Ascending aorta (tissue), 2 donors: Measurements from ENCODE around the gene SERPINB2. TPM values are rescaled to one million over a fixed set of nuclear protein-coding genes. Genes with fewer than 3 reads are reported as not detected.

Experiments
- DNase-seq, 2 donors: peaks; one replicate each; pipeline ENCODE4 v3.0.0-alpha.2; 2019; ENCODE audit warnings: low spot score in 2 of 2
- H3K27ac ChIP-seq, 2 donors: fragments of 200-600 bp; sonication (generic); one replicate each; pipeline ENCODE4 v1.5.1; 2016 to 2017; ENCODE audit warnings: mild to moderate bottlenecking in 1 of 2
- H3K27me3 ChIP-seq: fragments of 200-600 bp; sonication (generic); one replicate; pipeline ENCODE4 v1.5.1; 2017
- H3K36me3 ChIP-seq, 2 donors: fragments of 200-600 bp; sonication (generic); one replicate each; pipeline ENCODE4 v1.5.1; 2016
- H3K4me1 ChIP-seq, 2 donors: fragments of 200-600 bp; sonication (generic); one replicate each; pipeline ENCODE4 v1.5.1; 2016 to 2017; ENCODE audit warnings: mild to moderate bottlenecking in 1 of 2
- H3K4me3 ChIP-seq, 2 donors: fragments of 200-600 bp; sonication (generic); one replicate each; pipeline ENCODE4 v1.5.1; 2016 to 2017; ENCODE audit warnings: mild to moderate bottlenecking in 1 of 2
- H3K9me3 ChIP-seq, 2 donors: fragments of 200-600 bp; sonication (generic); one replicate each; pipeline ENCODE4 v1.5.1; 2016
- CTCF ChIP-seq, 3 experiments: fragments of 200-600 bp in 2 of 3; fragments of 450-650 bp in 1 of 3; sonication (generic) in 2 of 3; IDR thresholded peaks; one replicate each; pipeline ENCODE4 v1.5.1; 2016 to 2019; ENCODE audit warnings: antibody characterized with exemption in 3 of 3, mild to moderate bottlenecking in 1 of 3, moderate library complexity in 1 of 3
- intact Hi-C: fragments of 100-400 bp; cut with DNase I; formaldehyde crosslinking; loops from one replicate; pipeline ENCODE4 v1.15.1; 2023
- total RNA-seq: library from RNA; depleted of rRNA; stranded (reverse); fragments of >200 nt; gene quantifications from one replicate; pipeline ENCODE4 v1.1.0, GENCODE V29; 2016

Gene SERPINB2
- total RNA-seq, 1 donor from 2014 or later = not detected

- DNase-seq = no peak
- Histone ChIP-seq H3K9me3 (no peaks in the 10 kb centered on the region), H3K36me3 (no peaks in the 10 kb centered on the region), H3K4me1 (no peaks in the 10 kb centered on the region), H3K27me3 (no peaks in the 10 kb centered on the region), H3K27ac (no peak overlapping the region), H3K4me3 (no peak overlapping the region)
- intact Hi-C loops = no loop called here
- no peak for TF ChIP-seq CTCF (IDR thresholded peaks at IDR 0.05)
Measured at GRCh38 chr18:63894106-63894772, 6.7 kb downstream of the SERPINB2 start.

GRCh38 chr18:63895190-63895589, 7.7 kb downstream of the SERPINB2 start:
- Histone ChIP-seq H3K27me3 (no peaks in the 10 kb centered on the region), H3K9me3 (no peaks in the 10 kb centered on the region), H3K4me3 (no peak overlapping the region), H3K4me1 (no peaks in the 10 kb centered on the region), H3K36me3 (no peaks in the 10 kb centered on the region), H3K27ac (no peak overlapping the region)
- intact Hi-C loops = no loop called here
- DNase-seq = no peak
- TF ChIP-seq CTCF (IDR thresholded peaks at IDR 0.05) = no peak

- no peaks in the 10 kb centered on the region for H3K36me3 ChIP-seq
- no peak overlapping the region for H3K4me3 ChIP-seq
- intact Hi-C loops = no loop called here
- no peak for TF ChIP-seq CTCF (IDR thresholded peaks at IDR 0.05)
- DNase-seq = no peak
- no peaks in the 10 kb centered on the region for H3K27me3 ChIP-seq
- no peak overlapping the region for H3K27ac ChIP-seq
- no peaks in the 10 kb centered on the region for H3K4me1 ChIP-seq
- H3K9me3 ChIP-seq = no peaks in the 10 kb centered on the region
Measured at GRCh38 chr18:63897072-63897471, 9.6 kb downstream of the SERPINB2 start.

GRCh38 chr18:63899206-63899605, 11.7 kb downstream of the SERPINB2 start:
- no peaks in the 10 kb centered on the region for H3K27me3 ChIP-seq
- H3K9me3 ChIP-seq = no peaks in the 10 kb centered on the region
- H3K4me3 ChIP-seq = no peak overlapping the region
- DNase-seq = no peak
- intact Hi-C loops = no loop called here
- H3K27ac ChIP-seq = no peak overlapping the region
- H3K36me3 ChIP-seq = no peaks in the 10 kb centered on the region
- H3K4me1 ChIP-seq = no peaks in the 10 kb centered on the region
- no peak for TF ChIP-seq CTCF (IDR thresholded peaks at IDR 0.05)

GRCh38 chr18:63903851-63904570, 16.5 kb downstream of the SERPINB2 start:
- Histone ChIP-seq H3K27ac (no peak overlapping the region), H3K9me3 (no peaks in the 10 kb centered on the region), H3K27me3 (no peaks in the 10 kb centered on the region), H3K36me3 (no peaks in the 10 kb centered on the region), H3K4me1 (no peaks in the 10 kb centered on the region), H3K4me3 (no peak overlapping the region)
- DNase-seq = no peak
- intact Hi-C loops = no loop called here
- no peak for TF ChIP-seq CTCF (IDR thresholded peaks at IDR 0.05)
